HFFc6 (cell line): Measurements from ENCODE around the gene HINT3. TPM values are rescaled to one million over a fixed set of nuclear protein-coding genes. Genes with fewer than 3 reads are reported as not detected.

ENCODE experiments used
- DNase-seq: peaks from one replicate; pipeline ENCODE4 v3.0.0-alpha.2; 2018
- H3K27ac Mint-ChIP-seq: 2 replicates; pipeline ENCODE4 v1.8.0; 2020; ENCODE audit warnings: mild to moderate bottlenecking, mixed read lengths
- H3K27me3 Mint-ChIP-seq: 2 replicates; pipeline ENCODE4 v1.8.0; 2021; ENCODE audit warnings: mild to moderate bottlenecking, moderate library complexity, mixed read lengths; ENCODE audit not compliant: insufficient read depth
- H3K36me3 Mint-ChIP-seq: 2 replicates; pipeline ENCODE4 v1.8.0; 2021; ENCODE audit warnings: low read depth, mixed read lengths
- H3K4me1 Mint-ChIP-seq: 2 replicates; pipeline ENCODE4 v1.8.0; 2020; ENCODE audit warnings: low read depth, mixed read lengths
- H3K4me3 Mint-ChIP-seq: 2 replicates; pipeline ENCODE4 v1.8.0; 2020; ENCODE audit warnings: mild to moderate bottlenecking, moderate library complexity, mixed read lengths
- H3K9me3 Mint-ChIP-seq: 2 replicates; pipeline ENCODE4 v1.8.0; 2020; ENCODE audit warnings: mild to moderate bottlenecking, mixed read lengths
- CTCF ChIP-seq: fragments of 200-600 bp; sonication (generic); IDR thresholded peaks from 2 replicates; pipeline ENCODE4 v1.5.0; 2021; ENCODE audit warnings: antibody characterized with exemption, mild to moderate bottlenecking
- total RNA-seq, 6 experiments: library from RNA; stranded (reverse); fragmentation: NEBNext Ultra II Directional; extraction: Animal tissue kit (Norgen Biotek cat#: 25700); gene quantifications; 2 replicates in 1 of 6; 3 replicates in 5 of 6; pipeline ENCODE4 v1.2.3, GENCODE V29; 2021

HINT3 gene
- total RNA-seq, 6 experiments from 2014 or later = 11.0 to 14.4 (median 12.3) TPM

- DNase-seq = peak; percentile 54
Measured at GRCh38 chr6:125957845-125958244, 1.3 kb downstream of the HINT3 start.

GRCh38 chr6:125959041-125959440 is 2.5 kb downstream of the HINT3 start:
- no peak for DNase-seq
- peaks cover 3% of the 10 kb centered on the region; the same call in 1 of the 2 replicates for H3K27me3 Mint-ChIP-seq
- H3K27ac Mint-ChIP-seq = no peak overlapping the region
- H3K36me3 Mint-ChIP-seq = no peaks in the 10 kb centered on the region
- H3K9me3 Mint-ChIP-seq = no peaks in the 10 kb centered on the region
- H3K4me1 Mint-ChIP-seq = peaks cover 6% of the 10 kb centered on the region
- no peak overlapping the region for H3K4me3 Mint-ChIP-seq
- no peak for TF ChIP-seq CTCF

More at GRCh38 chr6:125957845-125958244, 1.3 kb downstream of the HINT3 start:
- H3K4me3 Mint-ChIP-seq = no peak overlapping the region
- no peak overlapping the region for H3K27ac Mint-ChIP-seq
- H3K27me3 Mint-ChIP-seq = peaks cover 2% of the 10 kb centered on the region
- no peaks in the 10 kb centered on the region for H3K9me3 Mint-ChIP-seq
- TF ChIP-seq CTCF = no peak
- peaks cover 6% of the 10 kb centered on the region for H3K4me1 Mint-ChIP-seq
- H3K36me3 Mint-ChIP-seq = no peaks in the 10 kb centered on the region

- Mint-ChIP-seq H3K27ac (no peak overlapping the region), H3K9me3 (no peaks in the 10 kb centered on the region), H3K36me3 (no peaks in the 10 kb centered on the region), H3K4me1 (peaks cover 3% of the 10 kb centered on the region), H3K27me3 (peaks cover 3% of the 10 kb centered on the region; the same call in 1 of the 2 replicates), H3K4me3 (no peak overlapping the region)
- no peak for TF ChIP-seq CTCF
- no peak for DNase-seq
Measured at GRCh38 chr6:125961117-125961516, 4.5 kb downstream of the HINT3 start.

- Mint-ChIP-seq H3K4me1 (no peaks in the 10 kb centered on the region; the same call in 1 of the 2 replicates), H3K27me3 (peaks cover 3% of the 10 kb centered on the region; the same call in 1 of the 2 replicates), H3K27ac (no peak overlapping the region), H3K4me3 (no peak overlapping the region), H3K9me3 (no peaks in the 10 kb centered on the region), H3K36me3 (peaks cover 5% of the 10 kb centered on the region; the same call in 1 of the 2 replicates)
- no peak for TF ChIP-seq CTCF
- DNase-seq = no peak
Measured at GRCh38 chr6:125962900-125963497, 6.4 kb downstream of the HINT3 start.

GRCh38 chr6:125963817-125964216 is 7.2 kb downstream of the HINT3 start:
- Mint-ChIP-seq H3K27ac (no peak overlapping the region), H3K36me3 (peaks cover 5% of the 10 kb centered on the region; the same call in 1 of the 2 replicates), H3K27me3 (peaks cover 3% of the 10 kb centered on the region; the same call in 1 of the 2 replicates), H3K9me3 (no peaks in the 10 kb centered on the region), H3K4me3 (no peak overlapping the region), H3K4me1 (peaks cover 3% of the 10 kb centered on the region; the same call in 1 of the 2 replicates)
- no peak for DNase-seq
- no peak for TF ChIP-seq CTCF
